ENCODE measurements around the gene NOL4L. TPM values are rescaled to one million over a fixed set of nuclear protein-coding genes. Genes with fewer than 3 reads are reported as not detected.

The NOL4L gene
- total RNA-seq, 1 donor from 2014 or later = 106 TPM

DNA sequence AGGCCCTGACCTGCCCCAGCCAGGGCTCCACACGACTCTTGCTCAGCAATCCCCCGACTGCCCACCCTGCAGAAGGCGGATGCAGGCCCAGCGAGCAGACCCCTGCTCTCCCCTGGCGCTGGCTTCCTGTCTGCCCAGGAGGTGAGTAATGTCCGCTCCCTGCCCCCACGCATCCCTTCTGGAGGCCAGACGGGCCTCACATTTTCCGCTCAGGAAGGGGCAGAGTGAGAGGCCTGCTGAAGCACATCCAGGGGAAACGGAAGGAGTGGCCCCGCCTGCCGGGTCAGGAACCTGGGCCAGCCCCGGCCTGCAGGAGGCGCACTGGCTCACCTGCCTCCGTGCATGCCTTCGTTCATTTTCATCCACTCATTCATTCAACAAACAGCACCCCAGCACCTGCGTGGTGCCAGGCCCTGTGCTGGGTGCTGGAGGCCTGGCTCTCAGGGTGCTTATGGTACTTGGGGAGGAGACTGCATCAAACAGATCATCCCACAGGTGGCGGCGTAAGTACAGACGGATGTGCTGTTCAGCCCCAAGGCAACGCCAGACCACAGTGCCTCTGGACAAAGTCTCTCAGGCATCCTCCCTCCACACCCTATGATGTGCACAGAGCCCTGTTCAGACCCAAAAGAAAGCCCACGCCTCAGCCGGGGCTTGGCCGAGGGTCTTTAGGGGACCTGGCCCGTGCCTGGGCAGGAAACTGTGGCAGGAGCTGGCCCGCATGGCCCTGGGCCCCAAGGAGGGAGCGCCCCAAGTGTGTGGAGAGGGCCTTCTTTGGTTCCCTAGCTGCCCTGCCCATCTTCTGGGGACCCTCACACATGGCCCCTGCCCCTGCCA is 114.9 kb downstream of the NOL4L start:
- H3K4me1 Mint-ChIP-seq (ENCODE audit: low read depth, unreplicated experiment) = peaks cover 16% of the 10 kb centered on the region
- peak overlapping the region; percentile 80 for H3K27ac Mint-ChIP-seq (ENCODE audit: unreplicated experiment)
- peaks cover 16% of the 10 kb centered on the region for H3K27me3 Mint-ChIP-seq (ENCODE audit: unreplicated experiment)
- peak; percentile 68 for DNase-seq
- no peaks in the 10 kb centered on the region for H3K36me3 Mint-ChIP-seq (ENCODE audit: unreplicated experiment)
- peaks cover 18% of the 10 kb centered on the region for H3K9me3 Mint-ChIP-seq (ENCODE audit: unreplicated experiment)
- no peak overlapping the region for H3K4me3 Mint-ChIP-seq (ENCODE audit: unreplicated experiment)
- TF ChIP-seq, protein P1, sequence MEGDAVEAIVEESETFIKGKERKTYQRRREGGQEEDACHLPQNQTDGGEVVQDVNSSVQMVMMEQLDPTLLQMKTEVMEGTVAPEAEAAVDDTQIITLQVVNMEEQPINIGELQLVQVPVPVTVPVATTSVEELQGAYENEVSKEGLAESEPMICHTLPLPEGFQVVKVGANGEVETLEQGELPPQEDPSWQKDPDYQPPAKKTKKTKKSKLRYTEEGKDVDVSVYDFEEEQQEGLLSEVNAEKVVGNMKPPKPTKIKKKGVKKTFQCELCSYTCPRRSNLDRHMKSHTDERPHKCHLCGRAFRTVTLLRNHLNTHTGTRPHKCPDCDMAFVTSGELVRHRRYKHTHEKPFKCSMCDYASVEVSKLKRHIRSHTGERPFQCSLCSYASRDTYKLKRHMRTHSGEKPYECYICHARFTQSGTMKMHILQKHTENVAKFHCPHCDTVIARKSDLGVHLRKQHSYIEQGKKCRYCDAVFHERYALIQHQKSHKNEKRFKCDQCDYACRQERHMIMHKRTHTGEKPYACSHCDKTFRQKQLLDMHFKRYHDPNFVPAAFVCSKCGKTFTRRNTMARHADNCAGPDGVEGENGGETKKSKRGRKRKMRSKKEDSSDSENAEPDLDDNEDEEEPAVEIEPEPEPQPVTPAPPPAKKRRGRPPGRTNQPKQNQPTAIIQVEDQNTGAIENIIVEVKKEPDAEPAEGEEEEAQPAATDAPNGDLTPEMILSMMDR (IDR thresholded peaks at IDR 0.05; ENCODE audit: partially characterized antibody, unreplicated experiment) = peak; percentile 61

DNA sequence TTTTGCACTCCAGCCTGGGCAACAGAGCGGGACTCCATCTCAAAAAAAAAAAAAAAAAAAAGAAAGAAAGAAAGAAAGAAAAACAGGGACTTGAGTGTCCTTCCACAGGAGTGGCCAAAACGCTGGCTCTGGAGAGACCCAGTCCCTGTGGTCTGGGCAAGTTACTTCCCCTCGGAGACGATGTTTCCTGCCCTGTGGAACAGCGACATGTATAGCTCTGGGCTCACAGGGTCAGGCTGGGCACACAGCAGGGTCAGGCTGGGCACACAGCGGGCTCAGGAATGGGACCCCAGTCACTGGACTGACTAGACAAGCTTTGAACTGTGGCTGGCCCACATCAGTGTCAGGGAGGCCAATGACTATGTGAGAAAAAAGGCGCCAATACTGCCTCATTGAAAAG is 116.3 kb downstream of the NOL4L start:
- Mint-ChIP-seq H3K4me1 (ENCODE audit: low read depth, unreplicated experiment) (peaks cover 24% of the 10 kb centered on the region), H3K9me3 (ENCODE audit: unreplicated experiment) (peaks cover 20% of the 10 kb centered on the region), H3K27ac (ENCODE audit: unreplicated experiment) (no peak overlapping the region), H3K36me3 (ENCODE audit: unreplicated experiment) (peaks cover 6% of the 10 kb centered on the region), H3K27me3 (ENCODE audit: unreplicated experiment) (peaks cover 22% of the 10 kb centered on the region), H3K4me3 (ENCODE audit: unreplicated experiment) (no peak overlapping the region)
- DNase-seq = no peak
- TF ChIP-seq, protein P1 (IDR thresholded peaks at IDR 0.05; ENCODE audit: partially characterized antibody, unreplicated experiment) = no peak

DNA sequence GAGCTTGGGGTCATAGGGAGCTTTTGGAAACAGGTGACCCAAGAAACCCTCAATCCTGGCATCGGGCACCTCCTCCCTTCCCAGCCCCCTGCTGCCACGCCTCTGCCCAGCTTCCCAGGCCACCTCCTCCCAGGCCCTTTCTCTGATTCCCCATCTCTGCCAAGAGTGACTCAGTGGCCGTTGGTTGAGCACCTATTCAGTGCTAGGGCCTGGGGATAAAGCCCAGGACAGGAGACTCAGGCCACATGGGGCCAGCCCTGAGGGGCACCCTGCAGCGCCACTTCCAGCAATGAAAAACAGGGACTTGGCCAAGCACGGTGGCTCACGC is 116.9 kb downstream of the NOL4L start:
- TF ChIP-seq, protein P1 (IDR thresholded peaks at IDR 0.05; ENCODE audit: partially characterized antibody, unreplicated experiment) = no peak
- Mint-ChIP-seq H3K4me3 (ENCODE audit: unreplicated experiment) (no peak overlapping the region), H3K36me3 (ENCODE audit: unreplicated experiment) (peaks cover 6% of the 10 kb centered on the region), H3K4me1 (ENCODE audit: low read depth, unreplicated experiment) (peaks cover 23% of the 10 kb centered on the region), H3K27ac (ENCODE audit: unreplicated experiment) (no peak overlapping the region), H3K27me3 (ENCODE audit: unreplicated experiment) (peaks cover 18% of the 10 kb centered on the region), H3K9me3 (ENCODE audit: unreplicated experiment) (peaks cover 16% of the 10 kb centered on the region)
- DNase-seq = no peak

DNA sequence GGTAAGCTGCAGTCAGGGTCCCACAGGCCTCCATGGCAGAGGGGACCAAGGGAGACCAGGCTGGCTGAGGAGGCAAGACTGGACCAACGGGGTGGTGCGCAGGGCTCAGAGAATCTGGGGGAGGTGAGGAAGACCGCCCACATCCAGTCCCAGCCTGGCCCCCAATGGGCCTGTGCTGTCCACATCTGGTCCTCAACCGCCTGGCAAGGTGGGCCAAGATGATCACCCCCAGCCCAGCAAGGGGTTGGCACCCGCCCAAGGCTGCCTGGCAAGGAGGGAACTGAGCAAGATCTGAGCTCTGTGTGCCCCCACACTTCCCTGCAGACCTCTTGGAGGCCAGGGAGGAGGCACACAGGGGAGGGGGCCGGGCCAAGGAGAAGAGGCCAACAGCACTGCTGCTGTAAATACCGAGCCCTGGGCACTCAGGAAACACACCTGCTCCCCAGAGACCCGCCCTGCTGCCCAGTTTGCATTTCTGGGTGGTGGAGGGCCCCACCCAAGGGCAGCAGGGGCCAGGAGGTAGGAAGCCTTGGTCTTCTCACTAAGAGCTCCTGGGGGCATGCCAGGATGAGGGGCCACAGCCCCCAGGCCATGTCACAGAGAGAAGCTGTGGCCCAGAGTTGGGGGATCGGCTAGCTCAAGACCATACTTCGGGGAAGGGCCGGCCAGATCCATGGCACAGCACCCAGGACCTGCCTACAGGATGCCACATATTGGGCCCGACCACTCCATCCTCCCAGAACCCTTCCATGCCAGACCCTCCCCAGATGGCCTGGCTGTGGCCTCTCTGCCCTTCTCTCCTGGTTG is 117.4 kb downstream of the NOL4L start:
- TF ChIP-seq, protein P1 (IDR thresholded peaks at IDR 0.05; ENCODE audit: partially characterized antibody, unreplicated experiment) = no peak
- Mint-ChIP-seq H3K4me1 (ENCODE audit: low read depth, unreplicated experiment) (peaks cover 21% of the 10 kb centered on the region), H3K27ac (ENCODE audit: unreplicated experiment) (no peak overlapping the region), H3K4me3 (ENCODE audit: unreplicated experiment) (no peak overlapping the region), H3K27me3 (ENCODE audit: unreplicated experiment) (peaks cover 18% of the 10 kb centered on the region), H3K36me3 (ENCODE audit: unreplicated experiment) (peaks cover 6% of the 10 kb centered on the region), H3K9me3 (ENCODE audit: unreplicated experiment) (peaks cover 14% of the 10 kb centered on the region)
- DNase-seq = no peak
